Midbrain (tissue), 1 donor: ENCODE measurements around the gene CDH13.

Experiments
- DNase-seq: peaks from one replicate; lab custom pipeline; 2025; lab: John Stamatoyannopoulos, UW

Gene CDH13

DNA sequence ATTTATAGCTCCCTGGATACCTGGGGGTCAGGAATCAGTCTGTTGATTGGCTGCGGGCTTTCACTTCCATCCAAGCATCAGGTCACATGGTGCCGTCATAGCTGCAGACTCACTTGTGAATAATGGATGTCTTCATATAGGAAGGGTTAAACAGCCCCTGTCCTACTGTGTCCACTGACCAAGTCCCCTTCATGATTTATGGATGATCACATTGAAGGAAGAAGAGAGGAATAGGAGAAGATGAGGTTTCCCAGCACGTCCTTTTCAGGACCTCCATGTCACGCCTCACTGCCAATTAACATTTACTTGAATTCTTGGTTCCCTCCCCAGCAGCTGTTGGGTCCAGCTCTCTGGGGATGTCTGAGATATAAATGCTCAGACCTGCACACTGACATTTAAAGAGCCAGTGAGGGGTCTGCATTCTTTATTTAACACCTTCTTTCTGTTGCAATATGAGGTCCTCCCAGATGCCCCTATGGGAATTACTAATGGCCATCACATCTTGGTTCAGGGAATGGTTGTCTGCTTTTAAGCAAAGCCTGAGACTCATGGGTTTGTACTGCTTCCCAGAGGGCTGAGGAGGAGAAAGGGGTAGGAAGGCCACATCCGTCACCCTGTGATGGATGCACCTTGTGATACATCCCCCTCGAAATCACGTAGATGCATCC, 950.4 kb downstream of the CDH13 start:
- DNase-seq, result no peak

DNA sequence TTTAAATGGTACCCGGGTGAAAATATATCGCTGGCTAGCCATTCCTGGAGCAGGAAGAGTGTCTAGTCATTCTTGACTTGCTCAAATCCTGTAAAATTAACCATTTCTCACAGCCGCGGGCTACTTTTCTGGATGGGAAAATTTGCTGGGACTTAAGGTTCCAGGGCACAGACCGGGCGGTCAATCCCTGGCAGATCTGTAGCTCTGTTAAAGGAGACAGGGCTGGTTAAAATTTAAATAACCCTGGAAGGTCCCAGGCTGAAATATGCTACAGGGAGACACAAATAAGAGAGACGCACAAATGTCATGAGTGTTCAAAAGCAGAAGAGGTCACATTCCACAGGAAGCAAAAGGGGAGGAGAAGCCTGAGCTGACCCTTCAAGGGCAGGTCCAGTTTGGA, 951.4 kb downstream of the CDH13 start:
- no peak for DNase-seq

DNA sequence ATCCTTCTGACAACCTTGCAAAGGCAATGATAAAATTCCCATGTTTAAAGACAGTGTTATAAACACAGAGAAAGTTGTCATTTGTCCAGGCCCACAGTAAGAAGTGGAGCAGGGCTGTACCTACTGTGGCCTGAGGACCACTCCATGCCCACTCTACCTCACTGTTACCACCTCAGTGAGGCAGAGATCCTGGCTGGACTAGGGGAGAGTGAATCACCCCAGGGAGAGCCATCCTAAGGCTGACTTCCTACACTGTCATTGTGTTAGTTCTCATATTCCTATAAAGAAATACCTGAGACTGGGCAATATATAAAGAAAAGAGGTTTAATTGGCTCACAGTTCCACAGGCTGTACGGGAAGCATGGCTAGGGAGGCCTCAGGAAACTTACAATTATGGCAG, 952.3 kb downstream of the CDH13 start:
- no peak for DNase-seq

DNA sequence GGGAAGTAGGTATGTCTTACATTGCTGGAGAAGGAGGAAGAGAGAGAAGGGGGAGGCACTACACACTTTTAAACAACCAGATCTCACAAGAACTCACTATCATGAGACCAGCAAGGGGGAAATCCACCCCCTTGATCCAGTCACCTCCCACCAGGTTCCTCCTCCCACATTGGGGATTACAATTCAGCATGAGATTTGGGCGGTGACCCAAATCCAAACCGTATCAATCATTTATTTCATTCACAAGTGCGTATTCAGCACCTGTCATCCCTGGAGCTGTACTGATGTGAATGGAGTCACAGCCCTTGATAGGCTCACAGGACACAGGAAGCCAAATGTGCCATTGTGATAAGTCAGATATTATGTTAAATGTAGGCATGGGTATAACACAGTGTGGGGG, 952.7 kb downstream of the CDH13 start:
- no peak for DNase-seq

DNA sequence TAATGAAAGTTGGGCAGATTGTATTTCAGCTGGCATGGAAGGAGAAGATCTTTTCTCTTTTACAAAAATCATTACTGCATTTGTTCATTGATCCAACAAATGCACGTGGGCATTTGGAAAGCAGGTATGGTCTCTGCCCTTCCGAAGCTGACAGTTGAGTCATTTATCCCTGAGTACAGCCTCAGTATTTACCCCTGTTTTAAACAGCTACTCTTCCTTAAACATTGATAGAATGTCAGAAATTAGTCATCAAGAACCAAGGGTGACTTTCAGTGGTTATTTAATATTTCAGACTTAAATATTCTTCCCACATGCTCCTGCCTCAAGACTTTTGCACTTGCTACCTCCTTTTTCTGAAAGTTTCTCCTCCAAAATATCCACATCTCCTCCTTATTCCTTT, 954.3 kb downstream of the CDH13 start:
- no peak for DNase-seq

DNA sequence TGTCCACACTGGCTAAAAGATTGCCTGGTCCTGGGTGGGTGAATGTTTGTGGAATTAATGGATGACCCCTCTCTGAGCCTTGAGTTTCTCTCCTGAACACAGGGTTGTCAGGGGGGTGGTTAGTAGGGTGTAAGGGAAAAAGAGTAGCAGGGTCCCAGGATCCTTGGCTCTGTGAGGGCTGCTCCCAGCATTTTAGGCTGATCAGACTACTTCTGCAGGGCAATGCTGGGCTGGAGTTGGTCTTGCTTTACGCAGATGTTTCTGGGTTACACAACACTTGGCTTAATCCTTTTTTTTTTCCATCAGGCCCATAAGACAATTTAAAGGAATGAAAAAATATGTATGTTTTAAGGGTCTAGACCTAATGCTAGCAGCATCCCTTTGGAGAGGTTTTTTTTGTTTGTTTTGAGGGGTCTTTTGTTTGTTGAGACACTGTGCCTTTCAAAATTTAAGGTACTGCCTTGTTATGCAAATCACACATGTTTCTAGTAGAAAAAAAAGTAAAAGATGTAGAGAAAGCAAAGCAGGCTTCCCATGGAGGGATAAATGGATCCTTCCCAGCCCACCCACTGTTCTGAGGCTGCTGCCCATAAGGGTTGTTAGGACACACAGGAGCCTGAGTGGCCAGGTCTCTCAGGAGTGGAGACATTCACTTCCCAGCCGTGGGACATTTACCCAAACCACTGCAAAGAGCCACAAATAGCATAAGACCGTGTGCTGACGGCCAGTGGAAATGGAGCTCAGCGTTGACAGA, 955.4 kb downstream of the CDH13 start:
- no peak for DNase-seq

DNA sequence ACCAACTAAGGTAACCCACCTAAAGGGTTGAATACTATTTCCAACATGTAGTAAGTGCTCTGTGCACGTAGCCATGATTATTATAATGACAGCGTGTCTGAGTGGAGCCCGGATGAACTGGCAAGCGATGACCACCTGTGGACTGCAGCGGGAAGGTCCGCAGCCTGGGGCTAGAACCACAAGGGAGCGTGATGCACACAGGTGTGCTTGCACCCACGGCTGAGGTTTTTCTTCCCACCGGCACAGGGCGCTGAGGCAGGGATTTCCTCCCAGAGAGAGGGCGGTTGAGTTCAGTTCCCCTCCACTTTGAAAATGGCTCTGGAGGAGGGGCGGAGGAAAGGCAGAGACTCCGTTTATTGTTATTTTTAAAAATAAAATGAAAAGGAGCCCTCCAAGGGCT, 959.3 kb downstream of the CDH13 start:
- DNase-seq, result no peak

DNA sequence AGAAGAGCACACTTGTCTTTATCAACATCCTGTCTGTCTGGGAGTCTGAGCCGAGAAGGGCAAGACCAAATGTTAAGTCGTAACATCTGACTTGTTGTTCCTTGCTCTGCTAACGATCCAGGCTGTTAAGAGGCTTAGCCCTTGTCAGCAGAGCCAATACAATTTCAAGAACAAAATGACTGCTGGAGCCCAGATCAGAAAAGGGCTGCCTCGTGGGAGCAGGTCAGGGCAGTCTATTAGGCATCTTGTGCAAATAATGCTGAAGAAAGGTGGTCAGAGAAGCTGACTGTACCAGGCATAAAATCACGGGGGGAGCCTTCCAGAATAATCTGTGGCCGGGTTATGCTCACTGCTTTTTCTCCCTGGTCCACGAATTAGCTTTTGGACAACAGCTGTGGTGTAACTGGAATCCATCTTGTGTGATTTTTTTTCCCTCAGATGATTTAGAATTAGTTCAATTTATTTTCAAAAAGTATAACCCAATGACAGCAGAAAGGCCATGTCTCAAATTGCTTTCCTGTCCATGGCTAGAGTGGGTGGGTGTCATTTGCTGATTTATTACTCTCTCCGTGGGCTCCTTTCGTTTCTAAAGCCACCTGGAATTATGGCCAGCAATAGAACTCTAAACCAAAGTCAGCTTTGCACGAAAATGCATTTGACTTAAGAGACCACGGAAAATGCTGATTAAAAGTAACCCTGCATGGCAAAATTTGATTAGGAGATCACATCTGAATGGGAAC, 959.9 kb downstream of the CDH13 start:
- DNase-seq, result no peak

DNA sequence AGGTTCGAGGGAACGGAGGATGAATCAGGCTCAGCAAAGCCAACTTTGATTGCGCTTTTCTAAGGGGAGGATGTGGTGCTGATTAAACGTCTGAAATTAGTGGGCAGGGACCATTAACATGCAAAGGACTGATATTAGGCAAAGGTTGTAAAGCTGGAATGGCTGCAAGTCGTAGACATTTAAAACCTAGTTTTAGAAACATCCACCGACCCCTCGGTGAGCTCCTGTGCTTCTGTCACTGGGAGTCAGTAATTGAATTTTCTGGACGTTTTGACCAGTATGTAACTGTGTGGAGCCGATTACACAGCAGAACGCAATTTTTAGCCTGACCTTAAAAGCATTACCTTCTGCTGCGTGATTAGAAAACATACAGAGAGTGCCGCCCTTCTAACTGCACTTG, 960.4 kb downstream of the CDH13 start:
- DNase-seq, result no peak

DNA sequence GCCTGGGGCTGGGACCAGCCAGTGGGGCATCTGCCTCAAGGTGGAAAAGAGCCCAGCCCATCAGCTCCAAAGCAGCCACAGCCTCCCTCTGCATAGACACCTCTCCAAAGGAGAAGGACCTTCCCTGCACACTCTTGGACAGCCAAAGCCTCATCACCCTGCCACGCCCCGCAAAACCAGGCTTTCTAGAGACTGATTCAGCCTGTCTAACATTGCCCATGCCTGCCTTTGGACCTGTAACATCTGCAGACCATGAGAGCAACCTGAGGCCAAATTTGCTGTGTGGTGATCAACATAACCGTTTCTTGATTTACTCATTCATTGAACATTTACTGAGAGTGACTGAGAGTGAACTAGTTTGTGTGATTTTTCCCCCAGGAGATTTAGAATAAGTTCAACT, 961.3 kb downstream of the CDH13 start:
- no peak for DNase-seq

DNA sequence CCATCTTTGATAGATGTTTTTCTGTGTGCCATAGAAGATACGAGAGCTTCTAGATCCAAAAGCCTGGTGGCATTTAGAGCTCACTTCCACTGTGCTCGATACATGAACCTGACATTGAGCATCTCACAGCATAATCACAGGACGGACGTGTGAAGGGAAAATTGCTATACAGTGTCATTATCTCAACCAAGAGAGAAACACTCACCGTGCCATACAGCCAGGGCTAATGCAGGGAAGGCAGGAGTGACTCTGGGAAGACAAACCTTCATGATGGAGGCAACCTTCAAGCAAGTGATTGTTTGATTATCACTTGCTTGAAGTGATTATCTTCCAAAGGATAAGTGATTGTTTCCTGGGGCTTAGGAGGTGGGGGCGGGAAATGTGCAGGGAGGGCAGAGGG, 962.8 kb downstream of the CDH13 start:
- no peak for DNase-seq

DNA sequence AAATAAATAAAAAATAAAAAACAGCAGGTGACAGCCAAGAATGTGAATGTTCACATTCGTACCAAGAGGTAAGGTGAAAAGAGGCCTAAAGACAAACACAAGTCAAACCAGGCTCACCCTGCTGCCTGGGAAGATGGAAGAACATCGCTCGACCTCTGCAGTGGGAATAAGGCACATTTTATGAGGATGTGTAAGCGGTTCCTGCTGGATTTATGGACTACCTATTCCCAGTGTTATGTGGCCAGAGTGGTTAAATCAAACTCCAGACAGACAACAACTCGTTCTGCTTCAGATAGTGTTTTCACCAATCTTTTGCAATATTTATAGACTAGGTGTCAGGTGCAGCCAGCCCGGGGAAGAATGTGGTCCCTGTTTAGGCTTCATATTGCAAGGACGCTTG, 966.0 kb downstream of the CDH13 start:
- no peak for DNase-seq

DNA sequence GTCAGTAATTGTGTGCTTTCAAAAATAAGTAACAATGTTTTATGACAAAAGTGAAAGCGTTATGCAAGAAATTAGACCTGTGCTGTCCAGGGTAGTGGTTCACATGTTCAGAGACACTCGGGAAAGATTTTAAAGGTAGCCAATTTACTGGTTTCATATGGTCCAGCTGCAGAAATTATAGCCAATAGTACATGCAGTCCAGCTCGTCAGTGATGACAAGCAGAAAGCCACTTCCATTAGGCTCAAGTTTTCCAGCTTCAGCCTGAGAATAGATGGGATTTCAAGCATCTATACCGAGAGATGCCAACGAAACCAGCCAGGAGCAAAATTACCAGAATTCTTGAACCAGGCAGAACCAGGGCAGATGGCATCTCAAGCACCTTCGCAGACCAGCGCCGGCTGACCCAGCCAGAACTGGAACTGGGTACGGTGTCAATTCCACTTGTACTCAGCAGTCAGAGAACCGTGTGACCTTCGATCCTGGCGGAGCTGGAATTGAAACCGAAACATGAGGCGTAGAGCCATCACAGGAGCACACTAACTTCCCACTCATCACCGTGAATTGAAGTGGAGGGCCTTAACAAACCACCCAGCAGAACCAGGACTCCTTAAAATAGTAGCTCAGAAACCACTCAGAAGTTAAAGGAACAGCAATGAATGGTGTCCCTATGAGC, 973.2 kb downstream of the CDH13 start:
- no peak for DNase-seq

DNA sequence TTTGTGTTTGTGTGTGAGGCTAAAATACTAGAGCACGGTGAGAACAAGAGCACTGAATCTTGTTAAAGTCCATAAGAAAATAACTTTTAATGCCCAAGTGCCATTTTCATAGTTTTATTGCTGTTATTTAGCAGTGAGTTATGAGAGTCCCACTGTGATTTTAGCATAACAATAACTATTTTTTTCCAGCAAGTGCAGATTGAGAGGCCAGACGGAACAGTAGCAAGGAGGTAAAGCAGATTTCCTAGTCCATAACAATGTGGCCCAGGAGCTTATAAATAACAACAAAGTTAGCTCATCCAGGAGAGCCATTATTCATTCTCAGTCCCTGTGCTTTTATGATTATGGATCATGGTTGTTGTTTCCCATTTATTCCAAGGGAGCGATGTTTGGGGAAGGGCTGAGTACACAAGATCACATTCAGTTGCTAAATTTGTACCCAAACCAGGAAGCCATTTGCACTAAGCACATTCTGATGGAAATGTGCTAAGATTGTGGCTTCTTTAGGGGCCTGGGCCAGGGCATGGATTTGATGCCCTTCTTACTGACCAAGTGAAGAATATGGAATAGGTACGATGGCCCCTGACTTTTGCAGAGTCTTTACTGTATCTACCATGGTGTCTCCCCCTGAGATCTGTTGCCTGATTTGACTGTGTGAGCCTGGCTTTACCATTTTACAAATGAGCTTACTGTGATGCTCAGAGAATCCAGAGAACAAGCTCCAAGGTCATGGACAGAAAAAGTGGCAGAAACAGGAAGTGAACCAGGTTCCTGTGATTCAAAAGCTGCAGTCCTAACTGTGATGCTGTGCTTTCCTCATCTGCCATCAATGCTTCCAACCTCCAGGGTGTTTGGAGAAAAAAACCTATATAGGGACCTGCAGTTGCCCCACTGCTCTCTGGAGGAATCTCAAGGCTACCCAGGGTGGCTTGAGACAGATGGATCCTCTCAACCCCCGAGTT, 976.3 kb downstream of the CDH13 start:
- no peak for DNase-seq

DNA sequence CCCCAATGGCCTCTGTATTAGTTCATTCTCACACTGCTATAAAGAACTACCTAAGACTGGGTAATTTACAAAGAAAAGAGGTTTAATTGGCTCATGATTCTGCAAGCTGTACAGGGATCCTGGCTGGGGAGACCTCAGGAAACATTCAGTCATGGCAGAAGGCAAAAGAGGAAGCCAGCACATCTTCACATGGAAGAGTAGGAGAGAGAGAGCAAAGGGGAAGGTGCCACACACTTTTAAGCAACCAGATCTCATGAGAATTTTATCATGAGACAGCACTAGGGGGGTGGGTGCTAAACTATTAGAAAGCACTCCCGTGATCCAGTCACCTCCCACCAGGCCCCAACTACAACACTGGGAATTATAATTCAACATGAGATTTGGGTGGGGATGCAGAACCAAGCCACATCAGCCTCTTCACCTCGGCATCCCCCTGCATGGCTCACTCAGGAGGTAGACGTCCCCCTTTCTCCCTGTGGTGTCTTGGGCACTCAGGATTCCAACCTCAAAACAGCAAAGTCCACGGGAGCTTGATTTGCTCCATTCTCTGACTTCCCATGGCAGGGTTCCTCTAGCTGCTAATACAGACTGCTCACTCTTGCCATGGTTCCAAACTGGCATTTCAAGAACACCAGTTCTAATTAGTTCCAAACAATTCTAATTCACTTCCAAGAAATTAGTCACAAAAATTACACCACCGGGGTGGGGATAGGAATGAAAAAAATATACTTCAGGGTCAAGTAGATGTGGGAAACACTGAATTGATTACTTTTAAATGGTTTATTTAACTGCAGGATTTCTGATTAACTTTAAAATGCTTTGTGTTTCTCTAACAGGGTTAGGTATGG, 977.2 kb downstream of the CDH13 start:
- DNase-seq, result no peak

DNA sequence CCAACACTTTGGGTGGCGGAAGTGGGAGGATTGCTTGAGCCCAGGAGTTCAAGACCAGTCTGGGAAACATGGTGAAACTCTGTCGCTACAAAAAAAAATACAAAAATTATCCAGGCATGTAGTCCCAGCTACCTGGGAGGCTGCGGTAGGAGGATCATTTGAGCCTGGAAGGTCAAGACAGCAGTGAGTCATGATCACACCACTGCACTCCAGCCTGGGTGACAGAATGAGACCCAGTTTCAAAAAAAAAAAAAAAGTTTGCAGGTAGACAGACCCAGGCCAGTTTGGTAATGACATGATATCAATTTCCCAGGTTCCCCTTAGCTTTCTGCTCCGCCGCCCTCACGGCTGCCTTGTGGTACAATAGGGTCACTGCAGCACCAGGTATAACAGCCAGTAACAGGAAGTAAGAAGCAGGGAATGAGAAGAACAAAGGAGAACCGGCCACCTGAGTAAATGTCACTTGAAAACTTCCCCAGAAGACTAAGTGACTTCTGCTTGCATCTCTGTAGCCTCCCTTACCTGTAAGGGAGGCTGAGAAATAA, 979.8 kb downstream of the CDH13 start:
- no peak for DNase-seq

DNA sequence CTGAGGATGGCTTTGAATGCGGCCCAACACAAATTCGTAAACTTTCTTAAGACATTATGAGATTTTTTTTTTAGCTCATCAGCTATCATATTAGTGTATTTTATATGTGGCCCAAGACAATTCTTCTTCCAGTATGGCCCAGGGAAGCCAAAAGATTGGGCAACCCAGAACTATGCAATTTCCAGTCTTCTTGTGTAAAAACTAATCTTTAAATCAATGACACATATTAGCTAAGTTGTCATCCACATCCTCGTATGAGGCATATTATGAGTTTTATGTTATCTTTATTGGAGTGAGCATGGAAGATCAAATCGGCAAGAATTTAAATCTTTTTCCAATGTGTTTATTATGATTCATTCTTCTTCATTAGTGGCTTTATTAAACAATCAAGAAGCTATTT, 982.4 kb downstream of the CDH13 start:
- DNase-seq, result no peak

DNA sequence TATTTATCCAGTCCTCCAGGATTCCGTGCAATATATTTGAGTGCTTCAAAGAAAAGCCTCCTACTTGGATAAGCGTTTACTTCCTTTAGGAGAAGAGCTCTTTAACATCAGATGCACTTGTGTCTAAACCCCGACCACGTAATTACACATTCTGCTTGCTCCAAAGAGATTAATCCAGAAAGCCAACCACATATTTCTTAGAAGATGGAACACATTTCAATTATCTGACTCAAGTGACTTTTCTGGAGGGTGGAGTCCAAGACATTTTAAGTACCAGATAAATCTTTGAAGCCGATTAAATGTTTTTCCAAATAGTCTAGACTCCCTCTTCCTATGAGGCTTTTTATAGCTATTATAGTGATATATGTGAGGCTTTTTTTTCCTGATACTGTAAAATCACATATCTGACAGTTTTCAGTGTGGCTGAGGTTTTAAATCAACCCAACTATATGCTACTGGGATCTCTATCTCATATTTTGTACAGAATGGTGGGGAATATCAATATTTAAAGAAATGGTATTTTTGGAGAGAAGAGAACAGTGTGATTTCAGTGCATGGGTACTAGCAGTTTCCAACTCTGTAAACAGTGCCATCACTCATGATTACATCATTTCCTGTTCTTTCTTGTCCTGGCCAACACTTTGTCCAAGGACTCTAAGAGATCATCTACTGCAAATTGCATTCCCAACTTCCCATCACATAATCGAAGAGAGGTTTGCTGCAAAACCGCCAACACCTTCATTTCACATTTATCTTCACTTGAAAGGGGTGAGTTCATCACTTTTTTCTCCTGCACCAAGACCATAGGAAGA, 988.6 kb downstream of the CDH13 start:
- no peak for DNase-seq

DNA sequence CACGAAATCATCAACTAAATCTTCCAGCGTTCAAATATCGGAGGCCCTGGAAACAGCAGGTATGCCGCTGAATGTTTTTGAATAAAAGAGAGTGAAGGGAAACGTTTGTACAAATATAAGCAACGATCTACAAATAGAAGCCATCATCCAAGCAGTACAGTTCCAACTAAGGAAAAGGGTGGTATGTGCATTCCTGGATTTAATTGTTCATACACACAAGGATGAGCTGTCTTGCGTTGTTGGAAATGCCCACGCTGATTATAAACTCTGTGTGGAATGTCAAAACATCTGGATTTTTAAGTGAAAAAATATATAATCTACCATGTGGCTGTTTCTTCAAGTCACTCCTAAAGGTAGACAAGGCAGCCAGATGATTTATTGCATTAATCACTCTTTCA, 989.2 kb downstream of the CDH13 start:
- no peak for DNase-seq
